NB4 (cell line): ENCODE data around the gene IGFL1.
"Not testable (repeated sequence)": the region's sequence is repeated elsewhere in the genome, so short reads cannot be mapped to it uniquely, and the experiment has no call there.

ENCODE experiments used
- MYC ChIP-seq: IDR thresholded peaks from 2 replicates; pipeline ENCODE4 v1.6.1; 2011; ENCODE audit warnings: low read depth, low read length
- POLR2A ChIP-seq: IDR thresholded peaks from 2 replicates; pipeline ENCODE4 v1.6.1; 2011; ENCODE audit warnings: mild to moderate bottlenecking; ENCODE audit not compliant: insufficient read length; ENCODE audit errors: extremely low read depth
- TF ChIP-seq, protein P1 (sequence below): IDR thresholded peaks from one replicate; pipeline ENCODE4 v1.5.1; 2012; ENCODE audit warnings: low read depth, low read length

DNA sequence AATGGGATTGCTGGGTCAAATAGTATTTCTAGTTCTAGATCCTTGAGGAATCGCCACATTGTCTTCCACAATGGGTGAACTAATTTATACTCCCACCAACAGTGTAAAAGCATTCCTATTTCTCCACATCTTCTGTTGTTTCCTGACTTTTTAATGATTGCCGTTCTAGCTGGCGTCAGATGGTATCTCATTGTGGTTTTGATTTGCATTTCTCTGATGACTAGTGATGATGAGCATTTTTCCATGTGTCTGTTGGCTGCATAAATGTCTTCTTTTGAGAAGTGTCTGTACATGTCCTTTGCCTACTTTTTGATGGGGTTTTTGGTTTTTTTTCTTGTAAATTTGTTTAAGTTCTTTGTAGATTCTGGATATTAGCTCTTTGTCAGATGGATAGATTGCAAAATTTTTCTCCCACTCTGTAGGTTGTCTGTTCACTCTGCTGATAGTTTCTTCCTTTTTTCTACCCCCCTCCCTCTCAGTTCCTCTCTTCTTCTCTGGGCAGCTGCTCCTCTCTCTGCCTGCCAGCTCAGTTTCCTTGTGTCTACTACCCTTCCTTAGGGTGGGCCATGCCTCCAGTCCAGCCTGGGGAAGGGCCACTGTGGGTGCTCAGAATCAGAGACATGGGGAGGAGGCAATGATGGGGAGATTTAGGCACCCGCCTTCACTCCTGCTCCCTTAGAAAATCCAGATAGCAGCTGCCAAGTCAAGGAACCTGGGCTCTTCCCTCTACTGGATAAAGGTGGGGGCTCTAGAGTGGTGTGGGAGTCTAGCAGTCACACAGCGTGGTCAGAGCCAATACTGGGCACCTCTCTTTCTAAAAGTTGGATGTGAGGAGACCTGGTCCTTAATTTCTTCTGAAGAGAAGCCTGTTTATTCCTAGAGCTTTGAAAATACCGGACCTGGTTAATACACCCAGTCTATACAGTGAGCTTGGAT is 44.5 kb upstream of the IGFL1 start:
- TF ChIP-seq, protein P1, sequence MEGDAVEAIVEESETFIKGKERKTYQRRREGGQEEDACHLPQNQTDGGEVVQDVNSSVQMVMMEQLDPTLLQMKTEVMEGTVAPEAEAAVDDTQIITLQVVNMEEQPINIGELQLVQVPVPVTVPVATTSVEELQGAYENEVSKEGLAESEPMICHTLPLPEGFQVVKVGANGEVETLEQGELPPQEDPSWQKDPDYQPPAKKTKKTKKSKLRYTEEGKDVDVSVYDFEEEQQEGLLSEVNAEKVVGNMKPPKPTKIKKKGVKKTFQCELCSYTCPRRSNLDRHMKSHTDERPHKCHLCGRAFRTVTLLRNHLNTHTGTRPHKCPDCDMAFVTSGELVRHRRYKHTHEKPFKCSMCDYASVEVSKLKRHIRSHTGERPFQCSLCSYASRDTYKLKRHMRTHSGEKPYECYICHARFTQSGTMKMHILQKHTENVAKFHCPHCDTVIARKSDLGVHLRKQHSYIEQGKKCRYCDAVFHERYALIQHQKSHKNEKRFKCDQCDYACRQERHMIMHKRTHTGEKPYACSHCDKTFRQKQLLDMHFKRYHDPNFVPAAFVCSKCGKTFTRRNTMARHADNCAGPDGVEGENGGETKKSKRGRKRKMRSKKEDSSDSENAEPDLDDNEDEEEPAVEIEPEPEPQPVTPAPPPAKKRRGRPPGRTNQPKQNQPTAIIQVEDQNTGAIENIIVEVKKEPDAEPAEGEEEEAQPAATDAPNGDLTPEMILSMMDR, result not testable (repeated sequence)
- not testable (repeated sequence) for TF ChIP-seq POLR2A, MYC
